Activated naive CD8-positive, alpha-beta T cell treated with anti-CD3 and anti-CD28 coated beads, Interleukin-2, amount 50 U/mL, for 24 hours (primary cell): ENCODE results near the gene ALG2.
"Not testable (repeated sequence)": the region's sequence is repeated elsewhere in the genome, so short reads cannot be mapped to it uniquely, and the experiment has no call there.

Experiments
- ATAC-seq: fragments of 150-1000 bp; cut with Tn5 transposase; one replicate; pipeline ENCODE4 v1.10.0; 2021
- DNase-seq: peaks from one replicate; pipeline ENCODE4 v3.0.0; 2021
- H3K27ac Mint-ChIP-seq: one replicate; pipeline ENCODE4 v1.8.0; 2021; ENCODE audit warnings: mild to moderate bottlenecking, mixed read lengths
- H3K27me3 Mint-ChIP-seq: one replicate; pipeline ENCODE4 v1.8.0; 2021; ENCODE audit warnings: mixed read lengths
- H3K36me3 Mint-ChIP-seq: one replicate; pipeline ENCODE4 v1.8.0; 2021; ENCODE audit warnings: low read depth, mixed read lengths
- H3K4me1 Mint-ChIP-seq: one replicate; pipeline ENCODE4 v1.8.0; 2021; ENCODE audit warnings: mixed read lengths
- H3K4me3 Mint-ChIP-seq: one replicate; pipeline ENCODE4 v1.8.0; 2021; ENCODE audit warnings: mild to moderate bottlenecking, moderate library complexity, mixed read lengths
- H3K9me3 Mint-ChIP-seq: one replicate; pipeline ENCODE4 v1.8.0; 2021; ENCODE audit warnings: mixed read lengths

Gene ALG2

GRCh38 chr9:99224445-99224844 lies 2.7 kb upstream of the ALG2 start:
- peak overlapping the region; percentile 99 for H3K4me3 Mint-ChIP-seq
- no peak overlapping the region for H3K27ac Mint-ChIP-seq
- peaks cover 55% of the 10 kb centered on the region for H3K36me3 Mint-ChIP-seq
- no peak for ATAC-seq
- no peaks in the 10 kb centered on the region for H3K27me3 Mint-ChIP-seq
- H3K9me3 Mint-ChIP-seq, result no peaks in the 10 kb centered on the region
- no peak for DNase-seq
- peaks cover 48% of the 10 kb centered on the region for H3K4me1 Mint-ChIP-seq

GRCh38 chr9:99222416-99223270 lies 901 bp upstream of the ALG2 start:
- Mint-ChIP-seq H3K27me3 (no peaks in the 10 kb centered on the region), H3K36me3 (peaks cover 59% of the 10 kb centered on the region), H3K27ac (peak overlapping the region; percentile 99), H3K4me1 (peaks cover 62% of the 10 kb centered on the region), H3K4me3 (peak overlapping the region; percentile 99), H3K9me3 (no peaks in the 10 kb centered on the region)
- DNase-seq (no peak), ATAC-seq (peak; percentile 38)

- Mint-ChIP-seq H3K27ac (peak overlapping the region; percentile 83), H3K36me3 (peaks cover 68% of the 10 kb centered on the region), H3K9me3 (no peaks in the 10 kb centered on the region), H3K4me3 (peak overlapping the region; percentile 99), H3K27me3 (no peaks in the 10 kb centered on the region), H3K4me1 (peaks cover 70% of the 10 kb centered on the region)
- ATAC-seq, result no peak
- DNase-seq, result no peak
These were observed 499 bp downstream of the ALG2 start for GRCh38 chr9:99221266-99221620.

GRCh38 chr9:99220011-99220410 lies 1.7 kb downstream of the ALG2 start:
- Mint-ChIP-seq H3K27me3 (no peaks in the 10 kb centered on the region), H3K36me3 (peaks cover 67% of the 10 kb centered on the region), H3K9me3 (no peaks in the 10 kb centered on the region), H3K4me1 (peaks cover 61% of the 10 kb centered on the region), H3K27ac (peak overlapping the region; percentile 52), H3K4me3 (peak overlapping the region; percentile 99)
- DNase-seq (no peak), ATAC-seq (no peak)

- ATAC-seq, result no peak
- DNase-seq, result no peak
- no peaks in the 10 kb centered on the region for H3K9me3 Mint-ChIP-seq
- peaks cover 50% of the 10 kb centered on the region for H3K36me3 Mint-ChIP-seq
- no peak overlapping the region for H3K4me3 Mint-ChIP-seq
- H3K27me3 Mint-ChIP-seq, result no peaks in the 10 kb centered on the region
- H3K4me1 Mint-ChIP-seq, result peaks cover 39% of the 10 kb centered on the region
- H3K27ac Mint-ChIP-seq, result no peak overlapping the region
These were observed 5.7 kb downstream of the ALG2 start for GRCh38 chr9:99216073-99216472.

GRCh38 chr9:99213197-99213596 lies 8.5 kb downstream of the ALG2 start:
- no peak overlapping the region for H3K4me3 Mint-ChIP-seq
- H3K27ac Mint-ChIP-seq, result no peak overlapping the region
- H3K36me3 Mint-ChIP-seq, result peaks cover 31% of the 10 kb centered on the region
- no peak for ATAC-seq
- DNase-seq, result no peak
- no peaks in the 10 kb centered on the region for H3K27me3 Mint-ChIP-seq
- H3K9me3 Mint-ChIP-seq, result peaks cover 5% of the 10 kb centered on the region
- peaks cover 17% of the 10 kb centered on the region for H3K4me1 Mint-ChIP-seq

- H3K27me3 Mint-ChIP-seq, result no peaks in the 10 kb centered on the region
- no peak overlapping the region for H3K4me3 Mint-ChIP-seq
- peaks cover 4% of the 10 kb centered on the region for H3K4me1 Mint-ChIP-seq
- H3K36me3 Mint-ChIP-seq, result peaks cover 17% of the 10 kb centered on the region
- DNase-seq, result no peak
- H3K27ac Mint-ChIP-seq, result no peak overlapping the region
- peak; percentile 40 for ATAC-seq
- peaks cover 8% of the 10 kb centered on the region for H3K9me3 Mint-ChIP-seq
These were observed 10.0 kb downstream of the ALG2 start for GRCh38 chr9:99211746-99212145.

GRCh38 chr9:99210572-99210971 lies 11.2 kb downstream of the ALG2 start:
- no peak for DNase-seq
- peaks cover under 1% of the 10 kb centered on the region for H3K27me3 Mint-ChIP-seq
- ATAC-seq, result no peak
- peaks cover 11% of the 10 kb centered on the region for H3K36me3 Mint-ChIP-seq
- H3K9me3 Mint-ChIP-seq, result peaks cover 9% of the 10 kb centered on the region
- H3K27ac Mint-ChIP-seq, result no peak overlapping the region
- peaks cover 3% of the 10 kb centered on the region for H3K4me1 Mint-ChIP-seq
- no peak overlapping the region for H3K4me3 Mint-ChIP-seq

- Mint-ChIP-seq H3K36me3 (no peaks in the 10 kb centered on the region), H3K27me3 (peaks cover 4% of the 10 kb centered on the region), H3K4me1 (peaks cover 3% of the 10 kb centered on the region), H3K27ac (no peak overlapping the region), H3K4me3 (no peak overlapping the region), H3K9me3 (peaks cover under 1% of the 10 kb centered on the region)
- ATAC-seq (no peak), DNase-seq (no peak)
These were observed 20.1 kb downstream of the ALG2 start for GRCh38 chr9:99201603-99202002.

GRCh38 chr9:99199938-99200539 lies 21.7 kb downstream of the ALG2 start:
- Mint-ChIP-seq H3K9me3 (no peaks in the 10 kb centered on the region), H3K27ac (no peak overlapping the region), H3K4me3 (no peak overlapping the region), H3K4me1 (peaks cover 4% of the 10 kb centered on the region), H3K27me3 (no peaks in the 10 kb centered on the region), H3K36me3 (no peaks in the 10 kb centered on the region)
- ATAC-seq (no peak), DNase-seq (no peak)

- peaks cover 8% of the 10 kb centered on the region for H3K4me1 Mint-ChIP-seq
- no peak for ATAC-seq
- H3K9me3 Mint-ChIP-seq, result no peaks in the 10 kb centered on the region
- H3K4me3 Mint-ChIP-seq, result no peak overlapping the region
- H3K27ac Mint-ChIP-seq, result no peak overlapping the region
- DNase-seq, result no peak
- H3K27me3 Mint-ChIP-seq, result no peaks in the 10 kb centered on the region
- no peaks in the 10 kb centered on the region for H3K36me3 Mint-ChIP-seq
These were observed 23.8 kb downstream of the ALG2 start for GRCh38 chr9:99197987-99198386.

GRCh38 chr9:99197124-99197630 lies 24.6 kb downstream of the ALG2 start:
- Mint-ChIP-seq H3K36me3 (no peaks in the 10 kb centered on the region), H3K27me3 (no peaks in the 10 kb centered on the region), H3K9me3 (no peaks in the 10 kb centered on the region), H3K27ac (no peak overlapping the region), H3K4me1 (peaks cover 10% of the 10 kb centered on the region), H3K4me3 (no peak overlapping the region)
- ATAC-seq (no peak), DNase-seq (no peak)

GRCh38 chr9:99196484-99196883 lies 25.3 kb downstream of the ALG2 start:
- DNase-seq, H3K27me3 Mint-ChIP-seq, H3K36me3 Mint-ChIP-seq, H3K4me1 Mint-ChIP-seq, H3K27ac Mint-ChIP-seq, H3K4me3 Mint-ChIP-seq, H3K9me3 Mint-ChIP-seq, ATAC-seq: not testable (repeated sequence)

GRCh38 chr9:99193466-99193821 lies 28.3 kb downstream of the ALG2 start:
- Mint-ChIP-seq H3K27ac (no peak overlapping the region), H3K4me3 (no peak overlapping the region), H3K36me3 (no peaks in the 10 kb centered on the region), H3K4me1 (peaks cover 10% of the 10 kb centered on the region), H3K9me3 (no peaks in the 10 kb centered on the region), H3K27me3 (peaks cover 2% of the 10 kb centered on the region)
- DNase-seq (no peak), ATAC-seq (no peak)

GRCh38 chr9:99192786-99193465 lies 28.8 kb downstream of the ALG2 start:
- peaks cover 5% of the 10 kb centered on the region for H3K27me3 Mint-ChIP-seq
- no peaks in the 10 kb centered on the region for H3K36me3 Mint-ChIP-seq
- no peaks in the 10 kb centered on the region for H3K9me3 Mint-ChIP-seq
- DNase-seq (no peak), ATAC-seq (no peak)
- no peak overlapping the region for H3K4me3 Mint-ChIP-seq
- peaks cover 13% of the 10 kb centered on the region for H3K4me1 Mint-ChIP-seq
- H3K27ac Mint-ChIP-seq, result no peak overlapping the region
